ENCODE results near the gene RABGAP1L.

RABGAP1L gene

DNA sequence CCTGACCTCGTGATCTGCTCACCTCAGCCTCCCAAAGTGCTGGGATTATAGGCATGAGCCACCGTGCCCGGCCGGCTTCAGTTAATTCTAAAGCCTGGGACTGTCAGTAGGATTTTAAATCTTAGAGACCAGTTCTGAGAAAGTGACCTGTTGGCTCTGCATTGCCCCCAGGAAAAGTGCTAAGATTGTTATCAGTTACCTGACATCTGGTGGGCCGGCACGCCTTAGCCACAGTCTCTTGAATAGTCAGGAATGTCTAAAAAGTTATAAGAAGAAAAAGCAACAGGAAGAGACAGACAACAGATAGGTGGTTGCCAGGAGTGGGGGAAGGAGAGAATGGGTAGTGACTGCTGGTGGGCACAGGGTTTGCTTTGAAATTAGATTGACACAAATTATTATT, 35.1 kb downstream of the RABGAP1L start:
- DNase-seq (ENCODE audit: low spot score): no peak
- TF ChIP-seq, protein P1, sequence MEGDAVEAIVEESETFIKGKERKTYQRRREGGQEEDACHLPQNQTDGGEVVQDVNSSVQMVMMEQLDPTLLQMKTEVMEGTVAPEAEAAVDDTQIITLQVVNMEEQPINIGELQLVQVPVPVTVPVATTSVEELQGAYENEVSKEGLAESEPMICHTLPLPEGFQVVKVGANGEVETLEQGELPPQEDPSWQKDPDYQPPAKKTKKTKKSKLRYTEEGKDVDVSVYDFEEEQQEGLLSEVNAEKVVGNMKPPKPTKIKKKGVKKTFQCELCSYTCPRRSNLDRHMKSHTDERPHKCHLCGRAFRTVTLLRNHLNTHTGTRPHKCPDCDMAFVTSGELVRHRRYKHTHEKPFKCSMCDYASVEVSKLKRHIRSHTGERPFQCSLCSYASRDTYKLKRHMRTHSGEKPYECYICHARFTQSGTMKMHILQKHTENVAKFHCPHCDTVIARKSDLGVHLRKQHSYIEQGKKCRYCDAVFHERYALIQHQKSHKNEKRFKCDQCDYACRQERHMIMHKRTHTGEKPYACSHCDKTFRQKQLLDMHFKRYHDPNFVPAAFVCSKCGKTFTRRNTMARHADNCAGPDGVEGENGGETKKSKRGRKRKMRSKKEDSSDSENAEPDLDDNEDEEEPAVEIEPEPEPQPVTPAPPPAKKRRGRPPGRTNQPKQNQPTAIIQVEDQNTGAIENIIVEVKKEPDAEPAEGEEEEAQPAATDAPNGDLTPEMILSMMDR (IDR thresholded peaks at IDR 0.05; ENCODE audit: extremely low read depth, insufficient read depth, missing control alignments): no peak
- in situ Hi-C loops (cut with MboI; ENCODE audit: low pct_unique_long_range_greater_than_20kb, low sequenced_read_pairs, unreplicated experiment): no loop called here

DNA sequence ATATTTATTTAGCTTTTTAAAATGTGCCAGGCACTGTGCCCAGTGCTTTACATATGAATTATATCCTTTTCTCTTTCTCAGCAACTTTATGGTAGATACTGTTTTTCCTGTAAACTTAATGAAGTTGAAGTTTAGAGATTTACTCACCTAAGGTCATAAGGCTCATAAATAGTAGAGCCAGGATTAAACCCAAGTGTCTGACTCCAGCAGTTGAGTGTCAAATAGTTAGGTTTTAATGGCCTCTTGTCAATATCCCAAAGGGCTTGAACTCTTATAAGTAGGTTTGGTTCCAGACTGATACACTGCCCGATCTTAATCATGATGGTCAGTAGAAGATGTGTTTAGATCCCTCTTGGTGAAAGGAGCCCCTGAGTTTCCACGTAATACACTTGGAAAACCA, 37.8 kb downstream of the RABGAP1L start:
- in situ Hi-C loops (cut with MboI; ENCODE audit: low pct_unique_long_range_greater_than_20kb, low sequenced_read_pairs, unreplicated experiment): no loop called here
- TF ChIP-seq, protein P1 (IDR thresholded peaks at IDR 0.05; ENCODE audit: extremely low read depth, insufficient read depth, missing control alignments): no peak
- no peak for DNase-seq (ENCODE audit: low spot score)

DNA sequence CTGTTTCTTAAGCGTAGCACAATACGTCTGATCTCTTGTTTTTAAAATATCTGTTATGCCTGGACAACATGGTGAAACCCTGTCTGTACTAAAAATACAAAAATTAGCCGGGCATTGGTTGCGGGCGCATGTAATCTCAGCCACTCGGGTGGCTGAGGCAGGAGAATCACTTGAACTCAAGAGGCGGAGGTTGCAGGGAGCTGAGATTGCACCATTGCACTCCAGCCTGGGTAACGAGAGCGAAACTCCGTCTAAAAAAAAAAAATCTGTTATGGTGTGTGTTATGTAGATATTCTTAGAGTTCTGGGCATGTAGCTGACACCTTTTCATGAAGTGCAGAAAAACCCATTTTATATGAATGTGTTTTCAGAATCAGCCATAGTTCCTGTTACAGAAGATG, 38.2 kb downstream of the RABGAP1L start:
- TF ChIP-seq, protein P1 (IDR thresholded peaks at IDR 0.05; ENCODE audit: extremely low read depth, insufficient read depth, missing control alignments): no peak
- in situ Hi-C loops (cut with MboI; ENCODE audit: low pct_unique_long_range_greater_than_20kb, low sequenced_read_pairs, unreplicated experiment): no loop called here
- no peak for DNase-seq (ENCODE audit: low spot score)

DNA sequence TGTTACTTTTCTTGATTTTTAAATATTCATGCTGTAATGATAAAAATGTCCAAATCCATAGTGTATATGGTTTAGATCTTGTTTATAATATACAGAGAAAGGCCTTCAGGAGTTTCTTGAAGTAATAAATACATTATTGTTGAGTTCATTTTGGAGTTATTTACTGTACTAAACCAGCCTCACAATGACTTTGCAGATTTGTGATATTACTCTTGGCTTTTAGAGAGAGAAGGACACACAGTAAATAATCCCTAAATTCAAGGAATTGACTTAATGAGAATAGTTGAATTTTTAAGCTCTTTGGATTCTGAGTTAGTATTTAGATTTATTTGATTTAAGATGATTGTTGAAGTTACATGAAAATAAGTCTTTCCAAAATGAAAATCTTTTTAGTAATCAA, 38.9 kb downstream of the RABGAP1L start:
- in situ Hi-C loops (cut with MboI; ENCODE audit: low pct_unique_long_range_greater_than_20kb, low sequenced_read_pairs, unreplicated experiment): no loop called here
- no peak for DNase-seq (ENCODE audit: low spot score)
- TF ChIP-seq, protein P1 (IDR thresholded peaks at IDR 0.05; ENCODE audit: extremely low read depth, insufficient read depth, missing control alignments): no peak

DNA sequence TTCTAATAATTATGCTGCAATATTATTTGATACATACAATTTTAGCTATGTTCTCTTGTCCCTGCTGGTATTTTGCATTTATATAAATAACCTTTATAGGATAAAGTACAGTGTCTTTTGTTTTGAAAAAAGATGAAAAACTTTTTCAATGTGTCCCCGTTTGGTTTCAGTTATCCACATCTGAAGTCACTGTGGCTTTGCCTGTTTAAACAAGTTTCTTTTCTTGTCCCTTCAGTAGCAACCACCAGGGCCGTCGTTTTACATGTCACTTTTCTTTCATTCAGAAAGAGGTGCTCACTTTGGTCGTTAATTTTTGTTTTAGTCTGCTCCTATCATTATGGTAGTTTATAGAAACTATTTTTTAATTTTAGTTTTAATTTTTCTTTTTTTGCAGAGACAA, 41.4 kb downstream of the RABGAP1L start:
- TF ChIP-seq, protein P1 (IDR thresholded peaks at IDR 0.05; ENCODE audit: extremely low read depth, insufficient read depth, missing control alignments): no peak
- DNase-seq (ENCODE audit: low spot score): no peak
- in situ Hi-C loops (cut with MboI; ENCODE audit: low pct_unique_long_range_greater_than_20kb, low sequenced_read_pairs, unreplicated experiment): no loop called here

DNA sequence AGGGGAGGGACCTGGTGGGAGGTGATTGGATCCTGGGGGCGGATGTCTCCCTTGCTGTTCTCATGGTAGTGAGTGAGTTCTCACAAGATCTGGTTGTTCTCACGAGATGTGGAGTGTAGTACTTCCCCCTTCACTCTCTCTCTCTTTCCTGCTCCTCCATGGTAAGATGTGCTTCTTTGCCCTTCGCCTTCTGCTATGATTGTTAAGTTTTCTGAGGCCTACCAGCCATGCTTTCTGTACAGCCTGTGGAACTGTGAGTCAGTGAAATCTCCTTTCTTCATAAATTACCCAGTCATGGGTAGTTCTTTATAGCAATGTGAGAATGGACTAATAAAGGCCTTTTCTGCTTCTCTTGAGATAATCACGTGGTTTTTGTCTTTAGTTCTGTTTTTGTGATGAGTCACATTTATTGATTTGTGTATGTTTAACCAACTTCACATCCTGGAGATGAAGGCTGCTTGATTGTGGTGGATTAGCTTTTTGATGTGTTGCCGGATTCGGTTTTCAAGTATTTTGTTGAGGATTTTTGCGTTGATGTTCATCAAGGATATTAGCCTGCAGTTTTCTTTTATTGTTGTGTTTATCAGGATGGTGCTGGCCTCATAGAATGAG, 45.5 kb downstream of the RABGAP1L start:
- TF ChIP-seq, protein P1 (IDR thresholded peaks at IDR 0.05; ENCODE audit: extremely low read depth, insufficient read depth, missing control alignments): no peak
- DNase-seq (ENCODE audit: low spot score): no peak
- in situ Hi-C loops (cut with MboI; ENCODE audit: low pct_unique_long_range_greater_than_20kb, low sequenced_read_pairs, unreplicated experiment): no loop called here
